Dedifferentiated amniotic fluid mesenchymal stem cell (primary cell): Measurements from ENCODE around the gene ODR4.
"Not testable (repeated sequence)": the region's sequence is repeated elsewhere in the genome, so short reads cannot be mapped to it uniquely, and the experiment has no call there.

Experiments
- DNase-seq: peaks from one replicate; pipeline ENCODE4 v3.0.0-alpha.2; 2016; ENCODE audit errors: extremely low spot score

ODR4 gene

DNA sequence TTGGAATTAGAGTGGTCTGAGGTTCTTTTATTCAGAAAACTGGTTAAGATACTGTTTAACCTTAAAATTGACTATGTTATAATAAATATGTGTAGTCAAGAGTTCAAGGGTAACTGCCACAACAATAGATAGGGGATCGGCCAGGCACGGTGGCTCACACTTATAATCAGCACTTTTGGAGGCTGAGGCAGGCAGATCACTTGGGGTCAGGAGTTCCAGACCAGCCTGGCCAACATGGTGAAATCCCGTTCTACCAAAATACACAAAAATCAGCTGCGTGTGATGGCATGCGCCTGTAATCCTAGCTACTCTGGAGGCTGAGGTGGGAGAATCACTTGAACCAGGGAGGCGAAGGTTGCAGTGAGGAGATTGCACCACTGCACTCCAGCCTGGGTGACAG lies 45.8 kb downstream of the ODR4 start:
- DNase-seq: no peak

DNA sequence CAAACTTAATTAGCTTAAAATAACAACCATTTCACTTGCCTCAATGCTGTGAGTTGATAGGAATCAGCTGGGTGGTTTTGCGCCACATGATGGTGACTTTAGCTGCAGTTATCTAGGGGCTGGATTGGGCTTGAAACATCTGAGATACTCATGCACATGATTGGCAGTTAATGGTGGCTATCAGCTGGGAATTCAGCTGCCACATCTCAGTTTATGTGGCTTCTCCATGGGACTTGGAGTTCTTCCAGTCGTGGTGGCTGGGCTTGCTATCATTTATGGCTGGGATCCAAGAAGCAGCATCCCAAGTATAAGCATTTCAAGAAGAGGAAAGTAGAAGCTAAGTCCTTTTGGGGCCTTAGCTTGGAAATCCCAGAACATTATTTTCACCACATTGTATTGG lies 48.9 kb downstream of the ODR4 start:
- DNase-seq: no peak

DNA sequence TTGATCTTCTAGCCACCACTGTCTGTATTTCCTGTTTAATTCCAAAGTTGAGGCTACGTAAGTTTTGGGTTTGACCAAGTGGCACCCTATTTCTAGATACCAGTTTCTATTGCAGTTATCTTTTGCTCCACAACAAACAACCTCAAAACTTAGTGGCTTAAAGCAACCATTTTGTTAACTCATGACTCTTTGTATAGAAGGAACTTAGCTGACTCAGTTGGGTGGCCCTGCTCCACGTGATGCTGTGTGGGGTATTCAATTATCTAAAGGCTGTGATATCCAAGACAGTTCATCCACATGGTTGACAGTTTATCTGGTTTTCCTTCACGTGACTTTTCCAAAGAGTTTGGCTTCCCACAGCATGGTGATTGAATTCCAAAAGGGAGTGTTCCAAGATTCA lies 50.5 kb downstream of the ODR4 start:
- no peak for DNase-seq

DNA sequence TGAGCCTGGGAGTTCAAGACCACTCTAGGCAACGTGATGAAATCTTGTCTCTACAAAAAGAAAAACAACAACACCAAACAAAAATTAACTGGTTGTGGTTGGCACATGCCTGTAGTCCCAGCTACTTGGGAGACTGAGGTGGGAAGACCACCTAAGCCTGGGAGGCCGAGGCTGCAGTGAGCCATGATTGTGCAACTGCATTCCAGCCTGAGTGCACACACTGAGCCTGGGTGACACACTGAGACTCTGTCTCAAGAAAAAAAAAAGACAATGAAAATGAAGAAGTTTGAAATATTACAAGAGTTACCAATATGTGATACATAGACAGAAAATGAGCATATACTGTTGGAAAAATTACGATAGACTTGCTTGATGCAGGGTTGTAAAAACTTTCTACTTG lies 53.4 kb downstream of the ODR4 start:
- no peak for DNase-seq

DNA sequence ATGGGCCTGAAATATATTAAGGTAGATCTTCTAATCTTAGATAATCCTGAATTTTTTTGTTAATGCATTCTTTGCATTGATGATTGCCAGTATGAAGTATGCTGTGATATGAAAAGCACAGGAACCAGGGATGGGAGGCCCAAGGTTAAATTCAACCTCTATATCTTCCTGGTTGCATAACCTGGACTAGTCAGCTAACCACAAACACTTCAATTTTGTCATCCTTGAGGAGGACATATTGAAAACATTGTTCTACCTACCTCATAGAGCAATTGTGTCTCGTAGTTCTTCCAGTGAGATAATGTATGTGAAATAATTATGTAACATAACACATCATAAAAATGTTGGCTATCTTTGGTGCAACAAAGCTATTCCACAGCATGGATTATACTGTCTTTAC lies 59.7 kb downstream of the ODR4 start:
- no peak for DNase-seq

DNA sequence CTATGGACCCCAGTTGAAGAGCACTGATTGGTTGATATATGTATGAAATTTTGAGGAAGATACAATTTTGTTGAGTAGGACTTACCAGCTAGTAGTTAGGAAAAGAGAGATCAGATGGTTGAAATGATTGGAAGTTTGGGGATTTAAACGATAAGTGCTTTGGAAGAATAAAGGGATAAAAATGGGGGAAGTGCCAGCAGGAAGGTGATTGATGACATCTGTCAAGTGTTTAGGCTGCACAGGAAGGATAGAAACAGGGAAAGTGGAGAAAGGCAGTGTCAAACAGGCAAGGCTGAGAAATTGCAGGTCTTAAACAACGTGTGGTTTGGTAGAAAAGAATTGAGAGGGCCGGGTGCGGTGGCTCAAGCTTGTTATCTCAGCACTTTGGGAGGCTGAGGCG lies 62.9 kb downstream of the ODR4 start:
- no peak for DNase-seq

DNA sequence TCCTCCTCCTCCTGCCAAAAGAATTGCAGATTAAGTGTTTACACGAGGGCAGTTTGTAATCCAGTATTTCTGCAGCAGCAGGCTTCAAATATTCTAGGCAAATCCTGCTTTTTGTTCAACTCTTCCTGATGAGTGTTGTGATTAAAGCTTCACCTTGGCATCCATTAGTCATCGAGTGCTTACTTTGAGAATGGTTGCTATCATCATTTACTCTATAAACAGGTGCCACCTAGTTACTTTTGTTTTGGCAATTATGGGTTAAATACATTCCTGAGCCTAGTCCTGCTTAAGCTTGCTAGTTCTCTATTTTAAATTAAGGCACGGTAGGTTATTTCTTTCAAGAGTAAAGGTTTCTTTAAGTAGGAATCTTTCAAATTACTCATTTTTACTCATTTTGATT lies 64.9 kb downstream of the ODR4 start:
- DNase-seq: no peak

DNA sequence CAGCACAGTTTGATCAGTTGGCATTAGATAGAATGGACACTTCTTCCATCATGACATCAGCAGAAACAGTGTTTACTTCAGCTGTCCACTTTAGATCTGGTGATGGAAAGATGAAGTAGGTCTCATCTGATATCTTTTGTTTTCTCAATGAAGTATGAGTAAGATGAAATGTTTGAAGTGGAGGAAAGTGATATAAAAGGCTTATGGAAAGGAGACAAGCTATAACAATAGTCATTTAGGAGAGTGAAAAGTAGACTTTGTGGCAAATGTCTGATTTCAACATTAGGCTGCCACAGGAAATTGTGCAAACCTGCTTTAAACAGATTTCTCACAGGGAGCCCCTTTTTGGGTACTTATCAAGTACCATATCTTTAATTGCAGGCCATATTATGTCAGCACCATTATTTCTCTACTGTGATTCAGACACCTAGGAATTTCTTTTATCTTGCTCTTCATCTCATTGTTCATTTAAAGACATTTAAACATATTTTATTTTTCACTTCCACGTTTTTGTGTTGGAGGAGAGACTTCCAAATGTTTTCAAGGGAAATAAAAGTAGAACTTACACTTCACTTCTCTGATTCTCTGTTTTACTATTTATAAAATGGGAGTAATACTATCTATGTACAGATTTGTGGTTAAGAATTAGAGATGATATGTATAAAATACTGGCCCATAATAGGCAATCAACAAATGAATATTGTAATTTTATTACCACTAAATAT lies 67.2 kb downstream of the ODR4 start:
- no peak for DNase-seq

DNA sequence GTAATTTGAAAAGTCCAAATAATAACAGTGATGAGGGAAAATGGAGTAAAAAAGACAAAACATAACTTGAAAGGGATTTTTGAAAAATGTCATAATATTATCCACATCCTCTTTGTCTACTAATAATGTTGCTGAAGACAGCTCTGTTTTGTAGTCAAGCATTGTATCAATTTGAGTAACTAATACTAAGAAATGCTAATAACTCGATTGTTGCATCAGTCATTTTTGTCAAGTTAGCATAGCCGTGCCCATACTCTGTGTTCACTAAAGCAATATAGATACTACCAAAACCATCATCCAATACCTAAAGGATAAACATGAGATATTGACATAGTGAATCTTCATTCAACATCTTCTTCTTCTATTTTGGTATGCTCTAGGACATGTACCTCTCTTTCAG lies 68.0 kb downstream of the ODR4 start:
- no peak for DNase-seq

DNA sequence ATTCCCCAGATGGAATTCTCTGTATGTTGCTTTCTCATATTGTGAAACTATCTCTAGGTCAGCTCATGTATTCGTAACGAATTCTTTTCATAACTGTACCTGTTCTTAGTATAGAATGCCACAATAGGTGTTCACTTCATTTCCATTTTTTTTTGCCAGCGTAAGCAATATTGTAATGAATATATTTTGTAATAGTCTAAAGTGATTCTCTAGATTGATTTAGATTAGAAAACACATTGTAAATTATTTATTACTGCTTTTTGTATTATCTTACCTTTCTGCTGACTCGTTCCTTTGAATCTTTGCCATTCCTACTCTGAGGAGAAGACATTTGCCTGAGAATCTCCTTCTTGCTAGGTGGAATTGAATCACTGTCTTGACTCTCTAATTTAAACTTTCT lies 70.5 kb downstream of the ODR4 start:
- DNase-seq: no peak

DNA sequence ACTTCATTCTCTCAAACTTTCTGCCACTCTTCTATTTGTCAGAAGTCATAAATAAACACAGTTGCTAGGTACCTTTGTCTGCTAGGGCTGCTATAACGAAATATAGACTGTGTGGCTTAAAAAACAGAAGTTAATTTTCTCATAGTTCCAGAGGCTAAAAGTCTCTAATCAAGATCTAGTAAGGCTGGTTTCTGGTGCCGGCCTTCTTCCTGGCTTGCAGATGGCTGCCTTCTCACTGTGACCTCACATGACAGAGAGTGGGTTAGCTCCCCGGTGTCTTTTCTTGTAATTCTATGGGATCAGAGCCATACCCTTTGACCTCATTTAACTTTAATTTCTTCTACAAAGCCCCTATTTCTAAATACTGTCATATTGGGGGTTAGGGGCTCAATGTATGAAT lies 79.3 kb downstream of the ODR4 start:
- DNase-seq: no peak

DNA sequence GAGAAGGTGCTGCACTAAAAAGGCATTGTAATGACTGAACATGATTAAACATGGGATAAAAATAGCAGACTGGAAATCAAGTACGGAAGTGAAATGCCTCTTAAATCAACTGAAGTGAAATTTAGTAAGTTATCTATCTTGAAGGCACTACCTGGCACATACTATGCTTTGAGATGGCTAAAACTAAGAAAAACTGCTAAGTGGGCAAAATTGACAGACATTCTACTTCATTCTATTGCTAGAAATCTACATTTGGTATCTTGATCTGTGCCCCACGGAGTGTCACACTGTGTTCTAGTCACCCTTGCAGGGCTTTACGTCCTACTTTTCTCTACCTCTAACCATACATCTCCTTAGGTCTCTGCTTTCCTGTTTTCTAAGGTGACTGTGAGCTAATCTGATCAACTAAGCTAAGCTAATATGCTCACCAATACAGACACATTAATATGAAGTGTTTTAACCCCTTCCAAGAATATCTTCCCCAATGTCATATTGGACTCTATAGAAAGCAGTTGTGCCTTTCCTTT lies 81.2 kb downstream of the ODR4 start:
- DNase-seq: no peak

DNA sequence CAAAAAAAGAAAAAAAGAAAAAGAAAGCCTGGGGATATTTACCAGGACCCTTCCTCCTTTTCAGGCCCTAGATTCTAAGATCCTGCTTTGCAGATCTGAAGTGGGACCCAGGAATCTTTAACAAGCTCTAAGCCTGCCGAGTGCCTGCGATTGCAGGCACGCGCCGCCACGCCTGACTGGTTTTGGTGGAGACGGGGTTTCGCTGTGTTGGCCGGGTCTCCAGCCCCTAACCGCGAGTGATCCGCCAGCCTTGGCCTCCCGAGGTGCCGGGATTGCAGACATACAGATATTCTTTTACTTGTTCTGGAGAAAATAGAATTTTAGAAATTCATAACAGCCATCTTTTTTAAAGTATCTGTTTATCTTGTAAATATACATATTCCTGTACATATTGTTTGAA lies 83.5 kb downstream of the ODR4 start:
- DNase-seq: not testable (repeated sequence)

DNA sequence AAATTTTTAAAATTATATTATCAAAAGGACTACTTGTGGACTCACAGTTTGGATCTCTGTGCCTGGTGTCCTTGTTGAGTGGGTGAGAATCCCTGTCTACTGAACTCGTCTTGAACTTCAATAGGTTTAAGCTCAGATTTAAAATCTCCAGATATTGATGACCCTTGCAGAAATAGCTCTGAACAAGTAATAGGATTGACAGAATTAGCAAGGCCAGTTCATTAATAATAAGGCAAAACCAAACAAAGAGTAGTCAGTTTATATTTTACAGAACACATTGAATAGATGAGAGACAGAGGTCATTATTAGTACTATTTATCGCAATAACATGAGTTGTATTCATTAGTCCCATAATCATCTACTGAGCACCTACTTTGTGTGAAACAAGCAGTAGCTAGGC lies 85.4 kb downstream of the ODR4 start, which contains the start of gene PDC:
PDC (minus strand) TSS at position 101 of the 400 bp plus-strand sequence. CDS start 11,655 bp downstream, outside the sequence.
- no peak for DNase-seq

DNA sequence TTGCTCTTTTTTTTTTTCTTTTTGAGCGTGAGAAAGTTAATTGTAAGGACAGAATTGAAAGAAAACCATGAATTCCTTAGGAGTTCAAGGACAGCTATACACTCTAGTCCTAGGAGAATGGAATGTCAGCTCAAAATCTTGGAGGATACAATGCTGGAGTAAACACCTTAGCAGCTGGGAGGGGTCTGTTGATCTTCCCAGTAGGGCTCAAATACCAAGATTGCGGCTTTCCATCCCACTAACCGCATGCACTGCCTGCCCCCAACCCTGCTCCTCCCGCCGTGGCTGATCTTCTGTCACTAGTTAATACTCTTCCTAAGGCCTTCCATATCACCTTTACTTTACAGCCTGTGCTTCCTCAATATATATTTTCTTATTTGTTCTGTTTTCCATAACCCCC lies 87.9 kb downstream of the ODR4 start:
- no peak for DNase-seq

DNA sequence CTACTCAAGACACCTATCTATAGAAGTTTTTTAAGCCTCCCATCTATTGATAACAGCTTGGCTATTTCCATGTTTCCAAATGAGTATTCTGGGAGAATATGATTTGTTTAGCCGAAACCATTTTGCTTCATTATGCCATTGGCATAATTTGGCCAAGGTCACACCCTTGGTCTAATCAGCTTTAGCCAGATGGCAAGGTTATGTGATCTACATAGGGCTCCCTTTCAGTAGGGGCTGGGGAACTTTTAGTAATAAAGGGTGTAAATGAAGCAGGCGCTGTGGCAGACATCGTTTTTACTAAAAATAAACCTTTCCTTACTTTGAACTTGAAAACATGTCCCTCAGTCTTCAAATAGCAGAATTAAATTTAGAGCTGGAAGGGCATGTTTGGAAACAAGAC lies 88.3 kb downstream of the ODR4 start:
- DNase-seq: no peak

DNA sequence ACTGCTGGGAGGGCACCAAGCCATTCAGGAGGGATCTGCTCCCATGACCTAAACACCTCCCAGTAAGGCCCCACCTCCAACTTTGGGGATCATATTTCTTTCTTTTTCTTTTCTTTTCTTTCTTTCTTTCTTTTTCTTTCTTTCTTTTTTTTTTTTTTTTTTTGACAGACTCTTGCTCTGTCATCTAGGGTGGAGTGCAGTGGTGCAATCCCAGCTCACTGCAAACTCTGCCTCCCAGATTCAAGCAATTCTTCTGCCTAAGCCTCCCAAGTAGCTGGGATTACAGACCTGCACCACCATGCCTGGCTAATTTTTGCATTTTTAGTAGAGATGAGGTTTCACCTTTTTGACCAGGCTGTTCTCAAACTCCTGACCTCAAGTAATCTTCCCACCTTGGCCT lies 89.9 kb downstream of the ODR4 start:
- DNase-seq: not testable (repeated sequence)

DNA sequence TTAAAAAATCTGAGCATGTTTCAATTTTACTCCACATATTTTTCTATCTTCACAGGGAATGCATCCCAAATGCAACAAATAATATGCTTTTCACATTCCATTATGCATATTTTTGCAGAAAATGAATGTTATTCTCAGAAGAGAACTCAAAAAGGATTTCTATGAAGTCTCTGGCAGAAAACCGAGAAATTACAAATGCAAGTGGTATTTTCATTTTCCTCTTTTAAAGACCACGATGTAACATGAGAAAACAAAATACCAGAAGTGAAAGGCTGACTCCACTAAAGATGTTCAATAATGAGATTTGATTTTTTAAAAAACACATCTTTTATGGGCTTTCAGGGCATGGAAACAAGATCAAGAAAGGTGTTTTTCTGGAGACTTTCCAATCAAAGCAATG lies 90.3 kb downstream of the ODR4 start:
- DNase-seq: peak; percentile 63
